Lower leg skin (tissue), 4 donors: ENCODE results near the gene TM4SF4. TPM values are rescaled to one million over a fixed set of nuclear protein-coding genes. Genes with fewer than 3 reads are reported as not detected.

Experiments used
- DNase-seq, 2 donors: peaks; one replicate each; pipeline ENCODE4 v3.0.0-alpha.2; 2019; ENCODE audit warnings: low spot score in 2 of 2
- H3K4me3 ChIP-seq: fragments of 200-600 bp; sonication (generic); 2 replicates; pipeline ENCODE4 v1.5.1; 2017; ENCODE audit warnings: mild to moderate bottlenecking, low read depth; ENCODE audit not compliant: poor library complexity, severe bottlenecking
- CTCF ChIP-seq, 3 donors: fragments of 450-650 bp; IDR thresholded peaks; one replicate each; pipeline ENCODE4 v1.5.1; 2016; ENCODE audit warnings: antibody characterized with exemption in 3 of 3, mild to moderate bottlenecking in 3 of 3, moderate library complexity in 2 of 3
- POLR2A ChIP-seq, 2 donors: fragments of 450-650 bp; IDR thresholded peaks; one replicate each; pipeline ENCODE4 v1.6.1; 2016 to 2017; ENCODE audit warnings: antibody characterized with exemption in 2 of 2, mild to moderate bottlenecking in 1 of 2, moderate library complexity in 1 of 2
- WGBS, 2 donors: methylation state at CpG; one replicate each; pipeline ENCODE4 v1.1.5; 2018; 5-methylcytosine and 5-hydroxymethylcytosine counted together
- intact Hi-C: fragments of 100-400 bp; cut with DNase I; formaldehyde crosslinking; loops from one replicate; pipeline ENCODE4 v1.15.0; 2023; ENCODE audit warnings: low total_unique reads
- total RNA-seq, 4 donors: library from RNA; depleted of rRNA; stranded (reverse); fragments of >200 nt; gene quantifications; one replicate each; pipeline ENCODE4 v1.1.0, GENCODE V29; 2016

TM4SF4 gene
- total RNA-seq, 4 donors from 2014 or later = not detected

GRCh38 chr3:149495581-149496125 is 21.2 kb downstream of the TM4SF4 start:
- DNase-seq = no peak
- TF ChIP-seq CTCF (IDR thresholded peaks at IDR 0.05) = no peak
- no peak for TF ChIP-seq POLR2A (IDR thresholded peaks at IDR 0.05)
- H3K4me3 ChIP-seq = no peak overlapping the region
- intact Hi-C loops = no loop called here
- 89 to 95% methylated on average over 6 of the region's 6 CpGs for WGBS, 2 donors

GRCh38 chr3:149496891-149497290 is 22.4 kb downstream of the TM4SF4 start:
- intact Hi-C loops = no loop called here
- no peak for TF ChIP-seq CTCF (IDR thresholded peaks at IDR 0.05)
- no peak for TF ChIP-seq POLR2A (IDR thresholded peaks at IDR 0.05)
- no peak for DNase-seq
- H3K4me3 ChIP-seq = no peak overlapping the region
- WGBS, 2 donors = 87 to 93% methylated on average over 4 of the region's 4 CpGs

GRCh38 chr3:149497966-149498670 is 23.6 kb downstream of the TM4SF4 start:
- TF ChIP-seq CTCF (IDR thresholded peaks at IDR 0.05) (no peak), POLR2A (IDR thresholded peaks at IDR 0.05) (no peak)
- no peak for DNase-seq
- no peak overlapping the region for H3K4me3 ChIP-seq
- intact Hi-C loops = no loop called here
- 59 to 68% methylated on average over 4 of the region's 4 CpGs for WGBS, 2 donors

- no peak for DNase-seq
- TF ChIP-seq CTCF (IDR thresholded peaks at IDR 0.05) (no peak), POLR2A (IDR thresholded peaks at IDR 0.05) (no peak)
- intact Hi-C loops = no loop called here
- H3K4me3 ChIP-seq = no peak overlapping the region
- 95 to 100% methylated on average over 1 of the region's 1 CpG for WGBS, 2 donors
Measured at GRCh38 chr3:149501524-149501923, 27.0 kb downstream of the TM4SF4 start.

GRCh38 chr3:149502438-149502837 is 27.9 kb downstream of the TM4SF4 start:
- WGBS, 2 donors = 65 to 78% methylated on average over 3 of the region's 3 CpGs
- TF ChIP-seq POLR2A (IDR thresholded peaks at IDR 0.05) = no peak
- no peak for TF ChIP-seq CTCF (IDR thresholded peaks at IDR 0.05)
- DNase-seq = no peak
- intact Hi-C loops = no loop called here
- no peak overlapping the region for H3K4me3 ChIP-seq
